Common myeloid progenitor, CD34-positive (primary cell): Measurements from ENCODE around the gene CLK3.

Experiments
- CTCF ChIA-PET: fragments of 350-600 bp; sonication (Branson Sonifier 250); formaldehyde crosslinking; loops from one replicate; lab custom pipeline; 2021; ENCODE audit warnings: antibody characterized with exemption; lab: Charles Lee
- POLR2A ChIA-PET: fragments of 350-600 bp; sonication (Branson Sonifier 250); formaldehyde crosslinking; loops from one replicate; lab custom pipeline; 2021; ENCODE audit warnings: antibody characterized with exemption; lab: Charles Lee
- DNase-seq, 3 donors: peaks; one replicate each; pipeline versions ENCODE4 v3.0.0 to v3.0.0-alpha.2; 2013
- H3K27ac ChIP-seq, 2 experiments: 1 replicate in 1 of 2; 2 replicates in 1 of 2; pipeline ENCODE4 v1.7.0; 2013; ENCODE audit warnings: inconsistent platforms in 2 of 2, low read length in 2 of 2, mild to moderate bottlenecking in 2 of 2, low read depth in 1 of 2, moderate library complexity in 1 of 2; ENCODE audit not compliant: severe bottlenecking in 2 of 2, insufficient read depth in 1 of 2, poor library complexity in 1 of 2
- H3K27me3 ChIP-seq, 5 experiments: replicated peaks in 2 of 5; 1 replicate in 3 of 5; 2 replicates in 2 of 5; pipeline versions ENCODE4 v1.6.1 to v1.7.0; 2013; ENCODE audit warnings: low read length in 4 of 5, mild to moderate bottlenecking in 2 of 5, moderate library complexity in 2 of 5, inconsistent platforms in 1 of 5; ENCODE audit not compliant: insufficient read depth in 5 of 5, control insufficient read depth in 4 of 5
- H3K36me3 ChIP-seq, 4 experiments: 1 replicate in 2 of 4; 2 replicates in 2 of 4; pipeline versions ENCODE4 v1.6.1 to v1.7.0; 2013; ENCODE audit warnings: low read length in 3 of 4, control low read depth in 1 of 4, mild to moderate bottlenecking in 1 of 4; ENCODE audit not compliant: control insufficient read depth in 4 of 4, insufficient read depth in 4 of 4
- H3K4me1 ChIP-seq, 4 experiments: 1 replicate in 3 of 4; 2 replicates in 1 of 4; pipeline versions ENCODE4 v1.6.1 to v1.7.1; 2013; ENCODE audit warnings: low read length in 3 of 4, mild to moderate bottlenecking in 3 of 4, control low read depth in 1 of 4, inconsistent platforms in 1 of 4, moderate library complexity in 1 of 4; ENCODE audit not compliant: control insufficient read depth in 4 of 4, insufficient read depth in 4 of 4; ENCODE audit errors: control extremely low read depth in 1 of 4
- H3K4me3 ChIP-seq, 7 experiments: 1 replicate in 4 of 7; 2 replicates in 3 of 7; pipeline versions ENCODE4 v1.5.1 to v1.7.0; 2013; ENCODE audit warnings: mild to moderate bottlenecking in 7 of 7, low read length in 6 of 7, moderate library complexity in 6 of 7, inconsistent platforms in 2 of 7, low read depth in 2 of 7, control low read depth in 1 of 7; ENCODE audit not compliant: insufficient read depth in 4 of 7, control insufficient read depth in 1 of 7; ENCODE audit errors: extremely low read depth in 1 of 7
- H3K9me3 ChIP-seq, 5 experiments: 1 replicate in 4 of 5; 2 replicates in 1 of 5; pipeline versions ENCODE4 v1.6.1 to v1.7.1; 2013; ENCODE audit warnings: low read length in 4 of 5, mild to moderate bottlenecking in 2 of 5, inconsistent platforms in 1 of 5, low read depth in 1 of 5, moderate library complexity in 1 of 5; ENCODE audit not compliant: control insufficient read depth in 4 of 5, insufficient read depth in 2 of 5; ENCODE audit errors: control extremely low read depth in 1 of 5
- WGBS: methylation state at CpG from one replicate; pipeline ENCODE4 v1.1.5; 2013; ENCODE audit not compliant: insufficient coverage; 5-methylcytosine and 5-hydroxymethylcytosine counted together

CLK3 gene

GRCh38 chr15:74608786-74609185 is 6.8 kb upstream of the CLK3 start:
- H3K4me1 ChIP-seq: peaks cover 0 to 18% (median 0%) of the 10 kb centered on the region in 4 experiments
- no peak overlapping the region for H3K27ac ChIP-seq
- no peaks in the 10 kb centered on the region for H3K36me3 ChIP-seq
- POLR2A ChIA-PET: interaction anchor here (1.4 kb wide), 1 partner anchor 10 kb away, joined by 4 read pairs; no protein-coding TSS in a partner anchor
- 96% methylated on average over 3 of the region's 3 CpGs for WGBS
- no peak for DNase-seq
- H3K27me3 ChIP-seq: no peaks in the 10 kb centered on the region
- H3K9me3 ChIP-seq: no peaks in the 10 kb centered on the region
- CTCF ChIA-PET: no interaction called here
- no peak overlapping the region for H3K4me3 ChIP-seq

- whole genome bisulfite sequencing: 100% methylated on average over 2 of the region's 3 CpGs
Measured at GRCh38 chr15:74609938-74610301, 5.7 kb upstream of the CLK3 start.

GRCh38 chr15:74610302-74610951 is 5.2 kb upstream of the CLK3 start:
- WGBS: 94% methylated on average over 7 of the region's 7 CpGs
- CTCF ChIA-PET: interaction anchor here (2.3 to 17.5 kb wide), 2 partner anchors 11 to 26 kb away, joined by 6 to 302 read pairs; no protein-coding TSS in a partner anchor
- Histone ChIP-seq H3K4me3 (no peak overlapping the region), H3K9me3 (no peaks in the 10 kb centered on the region), H3K4me1 (peaks cover 0 to 24% (median 10%) of the 10 kb centered on the region in 4 experiments), H3K27ac (no peak overlapping the region), H3K36me3 (no peaks in the 10 kb centered on the region), H3K27me3 (no peaks in the 10 kb centered on the region)
- POLR2A ChIA-PET: interaction anchor here (1.4 kb wide), 1 partner anchor 12 kb away, joined by 4 read pairs; no protein-coding TSS in a partner anchor
- peak; percentile 74 to 90 (median 82) for DNase-seq

More at GRCh38 chr15:74609938-74610301, 5.7 kb upstream of the CLK3 start:
- no peak overlapping the region for H3K27ac ChIP-seq
- DNase-seq: no peak
- no peaks in the 10 kb centered on the region for H3K9me3 ChIP-seq
- CTCF ChIA-PET: interaction anchor here (2.3 kb wide), 1 partner anchor 12 kb away, joined by 6 read pairs; no protein-coding TSS in a partner anchor
- no peaks in the 10 kb centered on the region for H3K36me3 ChIP-seq
- no peaks in the 10 kb centered on the region for H3K27me3 ChIP-seq
- no peak overlapping the region for H3K4me3 ChIP-seq
- POLR2A ChIA-PET: interaction anchor here (1.4 kb wide), 1 partner anchor 11 kb away, joined by 4 read pairs; no protein-coding TSS in a partner anchor
- H3K4me1 ChIP-seq: peaks cover 0 to 19% (median 6%) of the 10 kb centered on the region in 4 experiments

- no peak overlapping the region for H3K4me3 ChIP-seq
- no peaks in the 10 kb centered on the region for H3K36me3 ChIP-seq
- ChIA-PET POLR2A (no interaction called here), CTCF (interaction anchor here (1.9 to 17.5 kb wide), 3 partner anchors 10 to 237 kb away, joined by 4 to 302 read pairs (median 6); no protein-coding TSS in a partner anchor)
- no peak overlapping the region for H3K27ac ChIP-seq
- H3K9me3 ChIP-seq: no peaks in the 10 kb centered on the region
- WGBS: 95% methylated on average over 9 of the region's 11 CpGs
- no peaks in the 10 kb centered on the region for H3K27me3 ChIP-seq
- no peak for DNase-seq
- H3K4me1 ChIP-seq: peaks cover 0 to 25% (median 12%) of the 10 kb centered on the region in 4 experiments
Measured at GRCh38 chr15:74611341-74611740, 4.3 kb upstream of the CLK3 start.

GRCh38 chr15:74611834-74612233 is 3.8 kb upstream of the CLK3 start:
- peaks cover 2 to 30% (median 17%) of the 10 kb centered on the region in 4 experiments for H3K4me1 ChIP-seq
- ChIA-PET CTCF (interaction anchor here (1.9 to 17.5 kb wide), 3 partner anchors 10 to 237 kb away, joined by 4 to 302 read pairs (median 6); no protein-coding TSS in a partner anchor), POLR2A (interaction anchor here (0.6 kb wide), 1 partner anchor 832 kb away, joined by 3 read pairs; no protein-coding TSS in a partner anchor)
- H3K27ac ChIP-seq: no peak overlapping the region
- no peaks in the 10 kb centered on the region for H3K27me3 ChIP-seq
- 100% methylated on average over 3 of the region's 6 CpGs for WGBS
- H3K9me3 ChIP-seq: no peaks in the 10 kb centered on the region
- DNase-seq: no peak
- H3K4me3 ChIP-seq: no peak overlapping the region
- H3K36me3 ChIP-seq: no peaks in the 10 kb centered on the region

GRCh38 chr15:74612677-74613076 is 3.0 kb upstream of the CLK3 start:
- ChIA-PET CTCF (interaction anchor here (1.3 to 17.5 kb wide), 3 partner anchors 18 to 238 kb away, joined by 3 to 302 read pairs (median 4); no protein-coding TSS in a partner anchor), POLR2A (no interaction called here)
- Histone ChIP-seq H3K36me3 (peaks cover 0 to 4% (median 0%) of the 10 kb centered on the region in 4 experiments), H3K4me1 (peaks cover 8 to 39% (median 25%) of the 10 kb centered on the region in 4 experiments), H3K27ac (no peak overlapping the region), H3K9me3 (no peaks in the 10 kb centered on the region), H3K27me3 (no peaks in the 10 kb centered on the region), H3K4me3 (no peak overlapping the region)
- no peak for DNase-seq
- WGBS: 100% methylated on average over 1 of the region's 2 CpGs
